ENCODE results near the gene TLR7. TPM values are rescaled to one million over a fixed set of nuclear protein-coding genes. Genes with fewer than 3 reads are reported as not detected.

Gene TLR7
- total RNA-seq, 1 donor from 2014 or later: not detected

DNA sequence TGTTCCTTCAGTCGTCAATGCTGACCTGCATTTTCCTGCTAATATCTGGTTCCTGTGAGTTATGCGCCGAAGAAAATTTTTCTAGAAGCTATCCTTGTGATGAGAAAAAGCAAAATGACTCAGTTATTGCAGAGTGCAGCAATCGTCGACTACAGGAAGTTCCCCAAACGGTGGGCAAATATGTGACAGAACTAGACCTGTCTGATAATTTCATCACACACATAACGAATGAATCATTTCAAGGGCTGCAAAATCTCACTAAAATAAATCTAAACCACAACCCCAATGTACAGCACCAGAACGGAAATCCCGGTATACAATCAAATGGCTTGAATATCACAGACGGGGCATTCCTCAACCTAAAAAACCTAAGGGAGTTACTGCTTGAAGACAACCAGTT lies 52.2 kb downstream of the TLR7 start:
- Histone ChIP-seq H3K36me3 (ENCODE audit: insufficient read depth, low read length) (no peaks in the 10 kb centered on the region), H3K79me2 (ENCODE audit: insufficient read depth, low read length) (no peaks in the 10 kb centered on the region), H3K9ac (ENCODE audit: low read length) (no peak overlapping the region), H3K9me3 (ENCODE audit: insufficient read depth, low read depth, low read length) (no peaks in the 10 kb centered on the region), H4K20me1 (ENCODE audit: insufficient read depth, low read length) (no peaks in the 10 kb centered on the region), H3K27me3 (ENCODE audit: insufficient read depth, low read length) (no peaks in the 10 kb centered on the region), H3K4me2 (ENCODE audit: low read length) (no peak overlapping the region), H3K4me1 (ENCODE audit: insufficient read depth, low read length) (no peaks in the 10 kb centered on the region), H3K27ac (ENCODE audit: low read depth, low read length) (no peak overlapping the region), H3K4me3 (ENCODE audit: insufficient read depth, low read depth, low read length) (no peak overlapping the region), H2AFZ (ENCODE audit: low read depth, low read length) (no peak overlapping the region)
- FAIRE-seq (peak; percentile 52), DNase-seq (ENCODE audit: low read depth) (no peak)
- no peak overlapping the region for H3K27ac Mint-ChIP-seq (ENCODE audit: unreplicated experiment)
- H3K4me3 Mint-ChIP-seq (ENCODE audit: unreplicated experiment): no peak overlapping the region
- TF ChIP-seq, protein P1, sequence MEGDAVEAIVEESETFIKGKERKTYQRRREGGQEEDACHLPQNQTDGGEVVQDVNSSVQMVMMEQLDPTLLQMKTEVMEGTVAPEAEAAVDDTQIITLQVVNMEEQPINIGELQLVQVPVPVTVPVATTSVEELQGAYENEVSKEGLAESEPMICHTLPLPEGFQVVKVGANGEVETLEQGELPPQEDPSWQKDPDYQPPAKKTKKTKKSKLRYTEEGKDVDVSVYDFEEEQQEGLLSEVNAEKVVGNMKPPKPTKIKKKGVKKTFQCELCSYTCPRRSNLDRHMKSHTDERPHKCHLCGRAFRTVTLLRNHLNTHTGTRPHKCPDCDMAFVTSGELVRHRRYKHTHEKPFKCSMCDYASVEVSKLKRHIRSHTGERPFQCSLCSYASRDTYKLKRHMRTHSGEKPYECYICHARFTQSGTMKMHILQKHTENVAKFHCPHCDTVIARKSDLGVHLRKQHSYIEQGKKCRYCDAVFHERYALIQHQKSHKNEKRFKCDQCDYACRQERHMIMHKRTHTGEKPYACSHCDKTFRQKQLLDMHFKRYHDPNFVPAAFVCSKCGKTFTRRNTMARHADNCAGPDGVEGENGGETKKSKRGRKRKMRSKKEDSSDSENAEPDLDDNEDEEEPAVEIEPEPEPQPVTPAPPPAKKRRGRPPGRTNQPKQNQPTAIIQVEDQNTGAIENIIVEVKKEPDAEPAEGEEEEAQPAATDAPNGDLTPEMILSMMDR (IDR thresholded peaks at IDR 0.05; ENCODE audit: insufficient read depth, low read depth, low read length): no peak
- TF ChIP-seq EZH2 (IDR thresholded peaks at IDR 0.05; ENCODE audit: insufficient read depth, low read length): no peak
- no peaks in the 10 kb centered on the region for H3K36me3 Mint-ChIP-seq (ENCODE audit: low read depth, unreplicated experiment)
- no peaks in the 10 kb centered on the region for H3K4me1 Mint-ChIP-seq (ENCODE audit: low read depth, unreplicated experiment)
- no peaks in the 10 kb centered on the region for H3K27me3 Mint-ChIP-seq (ENCODE audit: low read depth, unreplicated experiment)
- no peaks in the 10 kb centered on the region for H3K9me3 Mint-ChIP-seq (ENCODE audit: unreplicated experiment)

DNA sequence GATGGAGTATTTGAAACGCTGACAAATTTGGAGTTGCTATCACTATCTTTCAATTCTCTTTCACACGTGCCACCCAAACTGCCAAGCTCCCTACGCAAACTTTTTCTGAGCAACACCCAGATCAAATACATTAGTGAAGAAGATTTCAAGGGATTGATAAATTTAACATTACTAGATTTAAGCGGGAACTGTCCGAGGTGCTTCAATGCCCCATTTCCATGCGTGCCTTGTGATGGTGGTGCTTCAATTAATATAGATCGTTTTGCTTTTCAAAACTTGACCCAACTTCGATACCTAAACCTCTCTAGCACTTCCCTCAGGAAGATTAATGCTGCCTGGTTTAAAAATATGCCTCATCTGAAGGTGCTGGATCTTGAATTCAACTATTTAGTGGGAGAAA lies 52.7 kb downstream of the TLR7 start:
- no peak for TF ChIP-seq EZH2 (IDR thresholded peaks at IDR 0.05; ENCODE audit: insufficient read depth, low read length)
- TF ChIP-seq, protein P1 (IDR thresholded peaks at IDR 0.05; ENCODE audit: insufficient read depth, low read depth, low read length): no peak
- H3K9me3 Mint-ChIP-seq (ENCODE audit: unreplicated experiment): peaks cover 3% of the 10 kb centered on the region
- Histone ChIP-seq H3K9ac (ENCODE audit: low read length) (no peak overlapping the region), H3K4me1 (ENCODE audit: insufficient read depth, low read length) (no peaks in the 10 kb centered on the region), H3K27ac (ENCODE audit: low read depth, low read length) (no peak overlapping the region), H3K36me3 (ENCODE audit: insufficient read depth, low read length) (no peaks in the 10 kb centered on the region), H2AFZ (ENCODE audit: low read depth, low read length) (no peak overlapping the region), H3K4me2 (ENCODE audit: low read length) (no peak overlapping the region), H3K9me3 (ENCODE audit: insufficient read depth, low read depth, low read length) (no peaks in the 10 kb centered on the region), H3K27me3 (ENCODE audit: insufficient read depth, low read length) (no peaks in the 10 kb centered on the region), H3K4me3 (ENCODE audit: insufficient read depth, low read depth, low read length) (no peak overlapping the region), H3K79me2 (ENCODE audit: insufficient read depth, low read length) (no peaks in the 10 kb centered on the region), H4K20me1 (ENCODE audit: insufficient read depth, low read length) (no peaks in the 10 kb centered on the region)
- no peak for DNase-seq (ENCODE audit: low read depth)
- no peak for FAIRE-seq
- no peak overlapping the region for H3K4me3 Mint-ChIP-seq (ENCODE audit: unreplicated experiment)
- no peaks in the 10 kb centered on the region for H3K4me1 Mint-ChIP-seq (ENCODE audit: low read depth, unreplicated experiment)
- H3K27ac Mint-ChIP-seq (ENCODE audit: unreplicated experiment): no peak overlapping the region
- peaks cover 2% of the 10 kb centered on the region for H3K27me3 Mint-ChIP-seq (ENCODE audit: low read depth, unreplicated experiment)
- H3K36me3 Mint-ChIP-seq (ENCODE audit: low read depth, unreplicated experiment): no peaks in the 10 kb centered on the region

DNA sequence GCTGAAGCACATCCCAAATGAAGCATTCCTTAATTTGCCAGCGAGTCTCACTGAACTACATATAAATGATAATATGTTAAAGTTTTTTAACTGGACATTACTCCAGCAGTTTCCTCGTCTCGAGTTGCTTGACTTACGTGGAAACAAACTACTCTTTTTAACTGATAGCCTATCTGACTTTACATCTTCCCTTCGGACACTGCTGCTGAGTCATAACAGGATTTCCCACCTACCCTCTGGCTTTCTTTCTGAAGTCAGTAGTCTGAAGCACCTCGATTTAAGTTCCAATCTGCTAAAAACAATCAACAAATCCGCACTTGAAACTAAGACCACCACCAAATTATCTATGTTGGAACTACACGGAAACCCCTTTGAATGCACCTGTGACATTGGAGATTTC lies 54.1 kb downstream of the TLR7 start:
- no peak overlapping the region for H3K4me3 ChIP-seq (ENCODE audit: insufficient read depth, low read depth, low read length)
- peaks cover 3% of the 10 kb centered on the region for H3K9me3 Mint-ChIP-seq (ENCODE audit: unreplicated experiment)
- no peaks in the 10 kb centered on the region for H4K20me1 ChIP-seq (ENCODE audit: insufficient read depth, low read length)
- H3K4me1 Mint-ChIP-seq (ENCODE audit: low read depth, unreplicated experiment): no peaks in the 10 kb centered on the region
- H3K36me3 ChIP-seq (ENCODE audit: insufficient read depth, low read length): no peaks in the 10 kb centered on the region
- TF ChIP-seq EZH2 (IDR thresholded peaks at IDR 0.05; ENCODE audit: insufficient read depth, low read length): no peak
- TF ChIP-seq, protein P1 (IDR thresholded peaks at IDR 0.05; ENCODE audit: insufficient read depth, low read depth, low read length): no peak
- peaks cover 2% of the 10 kb centered on the region for H3K27me3 Mint-ChIP-seq (ENCODE audit: low read depth, unreplicated experiment)
- peak; percentile 56 for FAIRE-seq
- H3K79me2 ChIP-seq (ENCODE audit: insufficient read depth, low read length): no peaks in the 10 kb centered on the region
- H3K27me3 ChIP-seq (ENCODE audit: insufficient read depth, low read length): no peaks in the 10 kb centered on the region
- no peak for DNase-seq (ENCODE audit: low read depth)
- H3K4me1 ChIP-seq (ENCODE audit: insufficient read depth, low read length): no peaks in the 10 kb centered on the region
- H3K4me2 ChIP-seq (ENCODE audit: low read length): no peak overlapping the region
- H3K36me3 Mint-ChIP-seq (ENCODE audit: low read depth, unreplicated experiment): no peaks in the 10 kb centered on the region
- H3K4me3 Mint-ChIP-seq (ENCODE audit: unreplicated experiment): no peak overlapping the region
- no peak overlapping the region for H3K27ac Mint-ChIP-seq (ENCODE audit: unreplicated experiment)
- H3K9ac ChIP-seq (ENCODE audit: low read length): no peak overlapping the region
- H2AFZ ChIP-seq (ENCODE audit: low read depth, low read length): no peak overlapping the region
- no peaks in the 10 kb centered on the region for H3K9me3 ChIP-seq (ENCODE audit: insufficient read depth, low read depth, low read length)
- no peak overlapping the region for H3K27ac ChIP-seq (ENCODE audit: low read depth, low read length)
